H1 (cell line): ENCODE results near the gene DDX11.
"Not testable (repeated sequence)": the region's sequence is repeated elsewhere in the genome, so short reads cannot be mapped to it uniquely, and the experiment has no call there.

ENCODE experiments used
- CHD2 ChIP-seq: IDR thresholded peaks from 2 replicates; pipeline ENCODE4 v1.6.1; 2012; ENCODE audit warnings: low read length, improper control_type of control experiment
- KDM1A ChIP-seq: fragments of 200-600, 300-600 bp; sonication (generic); IDR thresholded peaks from 2 replicates; pipeline ENCODE4 v1.7.1; 2016; ENCODE audit warnings: mild to moderate bottlenecking, low read length, borderline replicate concordance
- POLR2AphosphoS5 ChIP-seq: IDR thresholded peaks from 2 replicates; pipeline ENCODE4 v1.6.1; 2011; ENCODE audit warnings: low read depth, low read length
- TF ChIP-seq, protein P1 (sequence below), 3 experiments: IDR thresholded peaks; 1 replicate in 2 of 3; 2 replicates in 1 of 3; pipeline versions ENCODE4 v1.5.1 to v1.6.1; 2011; ENCODE audit warnings: low read length in 3 of 3, mild to moderate bottlenecking in 3 of 3, inconsistent platforms in 2 of 3, low read depth in 1 of 3, moderate library complexity in 1 of 3; ENCODE audit not compliant: insufficient read depth in 1 of 3; ENCODE audit errors: control extremely low read depth in 1 of 3

DNA sequence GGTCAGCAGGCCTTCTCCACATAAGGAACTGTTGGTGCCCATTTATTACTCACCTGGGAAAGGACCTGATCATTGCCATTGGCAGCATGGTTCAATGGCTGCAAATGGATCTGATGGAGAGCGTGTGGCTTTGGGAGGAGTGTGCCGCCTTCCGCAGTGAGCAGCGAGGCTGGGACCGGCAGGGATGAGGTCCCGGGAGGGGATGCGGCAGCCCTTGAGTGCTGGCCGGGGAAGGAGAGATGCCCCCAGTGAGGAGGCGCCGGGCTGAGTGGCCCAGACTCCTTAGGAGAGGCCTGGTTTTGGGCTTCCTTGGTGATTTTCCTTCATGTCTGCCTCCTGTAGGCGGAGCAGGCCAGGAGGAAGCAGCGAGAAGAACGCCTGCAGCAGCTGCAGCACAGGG, 10.6 kb downstream of the DDX11 start:
- TF ChIP-seq POLR2AphosphoS5, CHD2, KDM1A: not testable (repeated sequence)
- TF ChIP-seq, protein P1, sequence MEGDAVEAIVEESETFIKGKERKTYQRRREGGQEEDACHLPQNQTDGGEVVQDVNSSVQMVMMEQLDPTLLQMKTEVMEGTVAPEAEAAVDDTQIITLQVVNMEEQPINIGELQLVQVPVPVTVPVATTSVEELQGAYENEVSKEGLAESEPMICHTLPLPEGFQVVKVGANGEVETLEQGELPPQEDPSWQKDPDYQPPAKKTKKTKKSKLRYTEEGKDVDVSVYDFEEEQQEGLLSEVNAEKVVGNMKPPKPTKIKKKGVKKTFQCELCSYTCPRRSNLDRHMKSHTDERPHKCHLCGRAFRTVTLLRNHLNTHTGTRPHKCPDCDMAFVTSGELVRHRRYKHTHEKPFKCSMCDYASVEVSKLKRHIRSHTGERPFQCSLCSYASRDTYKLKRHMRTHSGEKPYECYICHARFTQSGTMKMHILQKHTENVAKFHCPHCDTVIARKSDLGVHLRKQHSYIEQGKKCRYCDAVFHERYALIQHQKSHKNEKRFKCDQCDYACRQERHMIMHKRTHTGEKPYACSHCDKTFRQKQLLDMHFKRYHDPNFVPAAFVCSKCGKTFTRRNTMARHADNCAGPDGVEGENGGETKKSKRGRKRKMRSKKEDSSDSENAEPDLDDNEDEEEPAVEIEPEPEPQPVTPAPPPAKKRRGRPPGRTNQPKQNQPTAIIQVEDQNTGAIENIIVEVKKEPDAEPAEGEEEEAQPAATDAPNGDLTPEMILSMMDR (IDR thresholded peaks at IDR 0.05; ENCODE audit: control extremely low read depth in 1 of 3, insufficient read depth in 1 of 3, low read depth in 1 of 3, low read length in 3 of 3), result not testable (repeated sequence)
